ENCODE measurements around the gene ZFHX3. TPM values are rescaled to one million over a fixed set of nuclear protein-coding genes. Genes with fewer than 3 reads are reported as not detected.

ZFHX3 gene
- total and polyA plus RNA-seq, 2 experiments from 2014 or later = 6.7 to 12.2 TPM

DNA sequence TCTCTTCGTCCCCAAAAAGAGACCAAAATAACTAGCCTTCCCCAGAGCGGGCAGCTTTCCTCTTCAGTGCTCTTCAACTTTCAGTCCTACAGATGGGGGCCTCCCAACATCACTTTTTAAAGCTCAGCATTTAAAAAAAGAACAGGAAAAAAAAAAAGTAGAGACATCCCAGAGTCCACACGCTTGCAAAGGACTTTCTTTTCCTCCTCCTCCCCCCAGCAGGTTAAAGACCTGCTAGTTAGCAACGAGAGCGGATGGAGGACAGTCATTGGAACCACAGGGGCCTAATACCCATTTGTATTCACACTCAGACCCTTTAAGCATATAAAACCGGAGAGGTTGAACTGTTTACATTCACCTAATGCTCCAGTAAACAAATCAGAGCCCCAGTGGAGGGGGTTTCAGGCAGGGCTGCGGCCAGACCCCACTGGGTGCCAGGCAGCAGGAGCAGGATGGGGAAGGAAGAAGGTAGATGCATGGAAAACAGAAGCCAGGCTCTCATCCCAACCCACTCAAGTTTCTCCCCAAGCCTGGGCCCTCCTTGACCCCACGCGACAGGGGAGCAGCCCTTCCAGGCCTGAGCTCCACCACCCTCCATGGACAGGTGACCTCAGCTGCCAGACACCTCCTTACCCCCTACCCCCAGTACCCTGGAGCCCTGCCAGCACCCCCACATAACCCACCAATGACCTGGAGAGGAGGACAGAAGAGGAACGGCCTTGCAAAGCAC is 15.2 kb downstream of the ZFHX3 start:
- peak overlapping the region; percentile 3 for H3K4me3 ChIP-seq

DNA sequence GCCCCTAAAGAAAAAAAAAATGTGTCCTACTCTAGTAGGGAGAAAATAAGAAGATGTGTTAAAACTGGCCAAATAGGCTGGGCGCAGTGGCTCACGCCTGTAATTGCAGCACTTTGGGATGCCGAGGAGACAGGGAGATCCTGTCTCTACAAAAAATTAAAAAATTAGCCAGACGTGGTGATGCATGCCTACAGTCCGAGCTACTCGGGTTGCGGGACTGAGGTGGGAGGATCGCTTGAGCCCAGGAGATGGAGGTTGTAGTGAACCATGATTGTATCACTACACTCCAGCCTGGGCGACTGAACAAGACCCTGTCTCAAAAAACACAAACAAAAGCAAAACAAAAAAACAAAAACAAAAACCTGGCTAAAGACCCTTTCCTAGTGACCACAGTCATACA is 15.9 kb downstream of the ZFHX3 start:
- H3K4me1 ChIP-seq (ENCODE audit: low read depth) = peaks cover 91% of the 10 kb centered on the region
- peak overlapping the region; percentile 75 for H3K27ac ChIP-seq
- DNase-seq (ENCODE audit: low read depth in 1 of 2, low spot score in 1 of 2) = no peak
- TF ChIP-seq, protein P1, sequence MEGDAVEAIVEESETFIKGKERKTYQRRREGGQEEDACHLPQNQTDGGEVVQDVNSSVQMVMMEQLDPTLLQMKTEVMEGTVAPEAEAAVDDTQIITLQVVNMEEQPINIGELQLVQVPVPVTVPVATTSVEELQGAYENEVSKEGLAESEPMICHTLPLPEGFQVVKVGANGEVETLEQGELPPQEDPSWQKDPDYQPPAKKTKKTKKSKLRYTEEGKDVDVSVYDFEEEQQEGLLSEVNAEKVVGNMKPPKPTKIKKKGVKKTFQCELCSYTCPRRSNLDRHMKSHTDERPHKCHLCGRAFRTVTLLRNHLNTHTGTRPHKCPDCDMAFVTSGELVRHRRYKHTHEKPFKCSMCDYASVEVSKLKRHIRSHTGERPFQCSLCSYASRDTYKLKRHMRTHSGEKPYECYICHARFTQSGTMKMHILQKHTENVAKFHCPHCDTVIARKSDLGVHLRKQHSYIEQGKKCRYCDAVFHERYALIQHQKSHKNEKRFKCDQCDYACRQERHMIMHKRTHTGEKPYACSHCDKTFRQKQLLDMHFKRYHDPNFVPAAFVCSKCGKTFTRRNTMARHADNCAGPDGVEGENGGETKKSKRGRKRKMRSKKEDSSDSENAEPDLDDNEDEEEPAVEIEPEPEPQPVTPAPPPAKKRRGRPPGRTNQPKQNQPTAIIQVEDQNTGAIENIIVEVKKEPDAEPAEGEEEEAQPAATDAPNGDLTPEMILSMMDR (IDR thresholded peaks at IDR 0.05; ENCODE audit: low read depth, low read length) = no peak
- no peak overlapping the region for H3K4me3 ChIP-seq
- H3K27me3 ChIP-seq = no peaks in the 10 kb centered on the region
- H3K36me3 ChIP-seq = no peaks in the 10 kb centered on the region
- no peaks in the 10 kb centered on the region for H3K9me3 ChIP-seq (ENCODE audit: low read depth)

More for the DNA sequence above, 15.2 kb downstream of the ZFHX3 start:
- Histone ChIP-seq H3K27me3 (no peaks in the 10 kb centered on the region), H3K36me3 (no peaks in the 10 kb centered on the region), H3K9me3 (ENCODE audit: low read depth) (no peaks in the 10 kb centered on the region), H3K4me1 (ENCODE audit: low read depth) (peaks cover 90% of the 10 kb centered on the region), H3K27ac (peak overlapping the region; percentile 75)
- TF ChIP-seq, protein P1 (IDR thresholded peaks at IDR 0.05; ENCODE audit: low read depth, low read length) = no peak
- DNase-seq (ENCODE audit: low read depth in 1 of 2, low spot score in 1 of 2) = peak in 1 of 2 donors; percentile 44

DNA sequence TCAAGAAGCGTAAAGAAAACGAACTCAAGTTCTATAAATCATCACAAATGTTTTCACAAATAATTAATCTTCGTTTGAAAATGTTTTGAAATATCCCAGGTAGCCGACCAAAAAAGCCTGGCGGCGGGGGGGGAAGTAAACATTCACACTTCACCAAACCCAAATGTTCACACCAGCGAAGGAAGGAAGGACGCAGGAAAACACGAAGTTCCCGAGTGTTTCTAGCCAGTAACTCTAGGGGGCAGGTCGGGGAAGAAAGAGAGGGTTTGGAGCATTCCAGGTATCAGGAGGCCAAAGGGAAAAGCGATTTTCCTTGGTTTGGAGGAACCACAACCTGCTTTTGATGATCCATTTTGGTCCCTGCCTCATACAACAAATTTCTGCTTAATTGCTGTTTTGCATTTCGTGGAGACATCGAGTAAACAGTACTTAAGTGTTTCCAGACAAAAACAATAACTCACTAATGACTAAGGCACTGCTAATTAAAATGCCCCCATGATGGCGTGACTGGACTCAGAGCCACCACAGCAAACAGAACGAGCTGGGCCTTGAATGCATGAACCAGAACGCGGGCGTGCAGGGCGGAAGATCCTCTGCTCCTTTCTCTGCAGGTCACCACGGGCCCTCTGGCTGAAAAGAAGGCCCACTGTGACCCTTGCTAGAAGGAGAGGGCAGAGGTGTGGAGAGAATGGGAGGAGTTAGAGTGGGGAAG is 16.6 kb downstream of the ZFHX3 start:
- Histone ChIP-seq H3K9me3 (ENCODE audit: low read depth) (no peaks in the 10 kb centered on the region), H3K27me3 (no peaks in the 10 kb centered on the region), H3K4me1 (ENCODE audit: low read depth) (peaks cover 86% of the 10 kb centered on the region), H3K27ac (peak overlapping the region; percentile 75), H3K36me3 (no peaks in the 10 kb centered on the region), H3K4me3 (no peak overlapping the region)
- DNase-seq (ENCODE audit: low read depth in 1 of 2, low spot score in 1 of 2) = no peak
- TF ChIP-seq, protein P1 (IDR thresholded peaks at IDR 0.05; ENCODE audit: low read depth, low read length) = peak; percentile 11

DNA sequence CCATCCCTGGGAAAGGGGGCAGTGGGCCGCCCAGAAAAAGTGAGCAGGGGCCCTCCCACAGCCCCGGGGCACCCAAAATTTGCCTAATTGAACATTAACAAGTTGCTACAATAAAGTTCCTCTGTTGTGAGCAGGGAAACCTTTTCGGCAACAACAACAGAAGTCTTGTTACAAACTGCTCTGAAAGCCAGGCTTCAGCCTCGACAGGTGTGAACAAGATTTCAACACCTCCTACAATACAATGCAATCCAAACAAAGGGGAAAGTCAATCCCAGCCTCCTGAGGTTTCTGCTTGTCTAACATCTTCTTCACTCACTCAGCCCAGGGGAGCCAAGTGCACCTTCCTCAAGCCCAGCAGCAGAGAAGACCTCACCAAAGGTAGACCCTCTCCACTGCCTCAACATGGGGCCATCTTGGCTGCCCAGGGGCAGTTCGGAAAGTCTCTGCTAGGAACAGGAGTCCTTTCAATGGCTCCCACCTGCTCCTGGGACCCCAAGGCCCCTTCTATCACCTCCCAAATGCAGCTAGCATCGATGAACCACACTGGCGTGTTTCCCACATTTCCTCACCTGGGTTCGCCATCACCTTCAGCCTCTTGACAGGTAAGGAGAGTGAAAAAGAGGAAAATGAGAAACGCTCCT is 19.1 kb downstream of the ZFHX3 start:
- H3K27me3 ChIP-seq = no peaks in the 10 kb centered on the region
- no peak for DNase-seq (ENCODE audit: low read depth in 1 of 2, low spot score in 1 of 2)
- TF ChIP-seq, protein P1 (IDR thresholded peaks at IDR 0.05; ENCODE audit: low read depth, low read length) = no peak
- H3K9me3 ChIP-seq (ENCODE audit: low read depth) = no peaks in the 10 kb centered on the region
- peaks cover 78% of the 10 kb centered on the region for H3K4me1 ChIP-seq (ENCODE audit: low read depth)
- H3K4me3 ChIP-seq = no peak overlapping the region
- H3K36me3 ChIP-seq = no peaks in the 10 kb centered on the region
- no peak overlapping the region for H3K27ac ChIP-seq

DNA sequence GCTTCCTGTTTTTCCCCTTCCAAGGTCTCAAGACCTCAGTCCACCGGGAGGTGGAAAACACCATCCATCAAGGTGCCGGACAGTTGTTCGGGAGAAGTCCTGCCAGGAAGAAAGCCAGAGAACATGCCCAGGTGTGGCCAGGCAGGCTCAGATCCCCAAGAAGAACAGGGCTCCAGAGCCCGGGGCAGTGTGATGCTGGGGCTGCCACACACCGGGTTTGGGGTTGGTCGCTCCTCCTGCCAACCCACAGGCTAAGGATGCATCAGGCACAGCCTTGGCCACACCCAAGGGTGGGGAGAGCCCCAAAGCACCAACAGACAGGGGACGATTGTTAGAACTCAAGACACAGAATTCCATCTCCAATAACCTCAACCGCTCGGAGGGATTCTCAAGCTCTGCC is 19.7 kb downstream of the ZFHX3 start:
- no peaks in the 10 kb centered on the region for H3K9me3 ChIP-seq (ENCODE audit: low read depth)
- H3K36me3 ChIP-seq = no peaks in the 10 kb centered on the region
- peak overlapping the region; percentile 50 for H3K27ac ChIP-seq
- TF ChIP-seq, protein P1 (IDR thresholded peaks at IDR 0.05; ENCODE audit: low read depth, low read length) = no peak
- no peak for DNase-seq (ENCODE audit: low read depth in 1 of 2, low spot score in 1 of 2)
- H3K27me3 ChIP-seq = no peaks in the 10 kb centered on the region
- H3K4me1 ChIP-seq (ENCODE audit: low read depth) = peaks cover 78% of the 10 kb centered on the region
- H3K4me3 ChIP-seq = no peak overlapping the region

Data from cardiac muscle cell (in vitro differentiated cells and primary cell).